D721Med (cell line): ENCODE data around the gene GALNT10.

ENCODE experiments used
- DNase-seq: peaks from one replicate; pipeline ENCODE4 v3.0.0; 2011; ENCODE audit warnings: low spot score; ENCODE audit not compliant: insufficient read length
- FAIRE-seq: peaks from 2 replicates; lab custom pipeline; 2011; peaks lifted over from hg19 to GRCh38; lab: Jason Lieb, UNC
- CTCF ChIP-seq: IDR thresholded peaks from 2 replicates; pipeline ENCODE4 v1.5.1; 2012; ENCODE audit warnings: mild to moderate bottlenecking, control low read depth; ENCODE audit not compliant: insufficient read depth; ENCODE audit errors: missing control alignments

GALNT10 gene

GRCh38 chr5:154319736-154320135 lies 129.2 kb downstream of the GALNT10 start:
- no peak for TF ChIP-seq CTCF
- no peak for FAIRE-seq

GRCh38 chr5:154320224-154321089 lies 129.9 kb downstream of the GALNT10 start:
- DNase-seq (no peak), FAIRE-seq (no peak)
- no peak for TF ChIP-seq CTCF

More at GRCh38 chr5:154319736-154320135, 129.2 kb downstream of the GALNT10 start:
- DNase-seq = no peak

- FAIRE-seq (no peak), DNase-seq (no peak)
- TF ChIP-seq CTCF = no peak
These were observed 131.0 kb downstream of the GALNT10 start for GRCh38 chr5:154321546-154321945.

- no peak for DNase-seq
- TF ChIP-seq CTCF = no peak
- no peak for FAIRE-seq
These were observed 133.5 kb downstream of the GALNT10 start for GRCh38 chr5:154324033-154324432.

GRCh38 chr5:154325566-154325965 lies 135.0 kb downstream of the GALNT10 start:
- FAIRE-seq (no peak), DNase-seq (no peak)
- TF ChIP-seq CTCF = no peak

- FAIRE-seq (no peak), DNase-seq (no peak)
- no peak for TF ChIP-seq CTCF
These were observed 138.5 kb downstream of the GALNT10 start for GRCh38 chr5:154329062-154329461.

GRCh38 chr5:154329519-154330040 lies 139.0 kb downstream of the GALNT10 start:
- TF ChIP-seq CTCF = no peak
- no peak for FAIRE-seq
- DNase-seq = no peak
